Motor neuron (in vitro differentiated cells): ENCODE results near the gene LMO7. TPM values are rescaled to one million over a fixed set of nuclear protein-coding genes. Genes with fewer than 3 reads are reported as not detected.
"Not testable (repeated sequence)": the region's sequence is repeated elsewhere in the genome, so short reads cannot be mapped to it uniquely, and the experiment has no call there.

ENCODE experiments used
- ATAC-seq, 8 experiments: fragments of 200-7000 bp; cut with Tn5 transposase; replicated peaks in 6 of 8; 2 replicates each; pipeline ENCODE4 v1.8.0; 2021; ENCODE audit warnings: mild to moderate bottlenecking in 8 of 8, moderate library complexity in 8 of 8
- H3K27ac ChIP-seq, 2 donors: fragments of 250-450 bp; sonication (Bioruptor Pico); 2 replicates each; pipeline ENCODE4 v1.9.0; 2021; ENCODE audit warnings: antibody characterized with exemption in 2 of 2, mild to moderate bottlenecking in 2 of 2, moderate library complexity in 1 of 2
- H3K4me1 ChIP-seq, 2 donors: fragments of 250-450 bp; sonication (Bioruptor Pico); replicated peaks in 1 of 2; 2 replicates each; pipeline ENCODE4 v1.6.1; 2021; ENCODE audit warnings: antibody characterized with exemption in 2 of 2, mild to moderate bottlenecking in 2 of 2, moderate library complexity in 1 of 2
- H3K4me3 ChIP-seq, 5 donors: fragments of 250-450 bp; sonication (Bioruptor Pico); 2 replicates each; pipeline ENCODE4 v1.9.0; 2021; ENCODE audit warnings: antibody characterized with exemption in 5 of 5, mild to moderate bottlenecking in 5 of 5, moderate library complexity in 4 of 5
- WGBS, 10 experiments: fragments of 450-650 bp; shearing (Covaris generic); methylation state at CpG; one replicate each; pipeline ENCODE4 v1.0.0; 2022; 5-methylcytosine and 5-hydroxymethylcytosine counted together
- in situ Hi-C, 9 experiments: fragments of 400-800 bp; cut with MboI; loops; one replicate each; pipeline ENCODE4 v1.15.0; 2021; ENCODE audit warnings: low sequenced_read_pairs in 9 of 9, low pct_unique_long_range_greater_than_20kb in 2 of 9; ENCODE audit not compliant: unreplicated experiment in 9 of 9
- total RNA-seq, 8 experiments: library from RNA; unstranded; fragments of 300-600 nt; gene quantifications; 2 replicates each; pipeline versions ENCODE4 v1.2.3 to v1.2.4, GENCODE V29; 2022

Gene LMO7
- total RNA-seq, 8 experiments from 2014 or later, result 3.5 to 1,519 (median 32.1) TPM

- Histone ChIP-seq H3K27ac (no peak overlapping the region), H3K4me3 (no peak overlapping the region), H3K4me1 (no peaks in the 10 kb centered on the region)
- in situ Hi-C loops, result no loop called here
- no peak for ATAC-seq
- 71 to 100% (median 90%) methylated on average over 1 to 3 of the region's 3 CpGs for WGBS, 10 experiments
These were observed 140.4 kb downstream of the LMO7 start for GRCh38 chr13:75776550-75776949.

GRCh38 chr13:75779393-75779792 lies 143.3 kb downstream of the LMO7 start:
- no peaks in the 10 kb centered on the region for H3K4me1 ChIP-seq
- peak in 3 of 8 experiments; percentile 9 to 49 (median 29) for ATAC-seq
- 7 to 100% (median 90%) methylated on average over 1 to 3 of the region's 3 CpGs for WGBS, 10 experiments

GRCh38 chr13:75780103-75780502 lies 144.0 kb downstream of the LMO7 start:
- H3K4me1 ChIP-seq, in situ Hi-C loops, H3K27ac ChIP-seq, H3K4me3 ChIP-seq: not testable (repeated sequence)
- ATAC-seq, result peak in 3 of 8 experiments; percentile 16 to 32 (median 23)
- WGBS, 10 experiments, result 0 to 100% (median 86%) methylated on average over 1 to 5 of the region's 5 CpGs; no CpG with 5 or more reads in 1 of the 10 experiments

More at GRCh38 chr13:75779393-75779792, 143.3 kb downstream of the LMO7 start:
- Histone ChIP-seq H3K4me3 (no peak overlapping the region), H3K27ac (no peak overlapping the region)
- in situ Hi-C loops, result no loop called here

GRCh38 chr13:75782985-75783384 lies 146.9 kb downstream of the LMO7 start:
- in situ Hi-C loops, result no loop called here
- Histone ChIP-seq H3K4me1 (no peaks in the 10 kb centered on the region), H3K4me3 (no peak overlapping the region), H3K27ac (no peak overlapping the region)
- peak in 1 of 8 experiments; percentile 61 for ATAC-seq
- WGBS, 10 experiments, result 0 to 100% (median 0%) methylated on average over 1 of the region's 1 CpG; no CpG with 5 or more reads in 3 of the 10 experiments

- WGBS, 10 experiments, result 0 to 93% (median 48%) methylated on average over 2 to 3 of the region's 3 CpGs; no CpG with 5 or more reads in 4 of the 10 experiments
- Histone ChIP-seq H3K4me1 (no peaks in the 10 kb centered on the region), H3K4me3 (no peak overlapping the region), H3K27ac (no peak overlapping the region)
- ATAC-seq, result peak in 1 of 8 experiments; percentile 3
- in situ Hi-C loops, result no loop called here
These were observed 147.9 kb downstream of the LMO7 start for GRCh38 chr13:75784003-75784402.

GRCh38 chr13:75785130-75785529 lies 149.0 kb downstream of the LMO7 start:
- Histone ChIP-seq H3K4me1 (no peaks in the 10 kb centered on the region), H3K27ac (no peak overlapping the region), H3K4me3 (no peak overlapping the region)
- ATAC-seq, result no peak
- in situ Hi-C loops, result no loop called here

- Histone ChIP-seq H3K4me1 (no peaks in the 10 kb centered on the region), H3K27ac (no peak overlapping the region), H3K4me3 (no peak overlapping the region)
- ATAC-seq, result no peak
- in situ Hi-C loops, result no loop called here
- 0 to 94% (median 85%) methylated on average over 1 to 7 of the region's 7 CpGs; no CpG with 5 or more reads in 1 of the 10 experiments for WGBS, 10 experiments
These were observed 151.3 kb downstream of the LMO7 start for GRCh38 chr13:75787249-75787928.

- H3K4me3 ChIP-seq, result no peak overlapping the region
- H3K27ac ChIP-seq, result no peak overlapping the region
- no peaks in the 10 kb centered on the region for H3K4me1 ChIP-seq
- 0 to 100% (median 83%) methylated on average over 1 to 3 of the region's 3 CpGs; no CpG with 5 or more reads in 1 of the 10 experiments for WGBS, 10 experiments
- ATAC-seq, result peak in 3 of 8 experiments; percentile 72 to 77 (median 74)
- in situ Hi-C loops, result no loop called here
These were observed 152.4 kb downstream of the LMO7 start for GRCh38 chr13:75788481-75788981.

GRCh38 chr13:75789451-75790197 lies 153.5 kb downstream of the LMO7 start:
- H3K27ac ChIP-seq, result no peak overlapping the region
- 0 to 100% (median 51%) methylated on average over 3 to 9 of the region's 9 CpGs; no CpG with 5 or more reads in 2 of the 10 experiments for WGBS, 10 experiments
- H3K4me1 ChIP-seq, result no peaks in the 10 kb centered on the region
- H3K4me3 ChIP-seq, result no peak overlapping the region
- peak in 3 of 8 experiments; percentile 4 to 58 (median 9) for ATAC-seq
- in situ Hi-C loops, result no loop called here

GRCh38 chr13:75790198-75790970 lies 154.3 kb downstream of the LMO7 start:
- no peak overlapping the region for H3K27ac ChIP-seq
- WGBS, 10 experiments, result 23 to 100% (median 89%) methylated on average over 3 to 4 of the region's 4 CpGs; no CpG with 5 or more reads in 5 of the 10 experiments
- no peak for ATAC-seq
- H3K4me3 ChIP-seq, result no peak overlapping the region
- no peaks in the 10 kb centered on the region for H3K4me1 ChIP-seq
- in situ Hi-C loops, result no loop called here

- H3K27ac ChIP-seq, result no peak overlapping the region
- WGBS, 10 experiments, result 0 to 72% (median 50%) methylated on average over 1 to 3 of the region's 3 CpGs; no CpG with 5 or more reads in 2 of the 10 experiments
- H3K4me3 ChIP-seq, result no peak overlapping the region
- H3K4me1 ChIP-seq, result no peaks in the 10 kb centered on the region
- in situ Hi-C loops, result no loop called here
- peak in 3 of 8 experiments; percentile 41 to 96 (median 61) for ATAC-seq
These were observed 156.5 kb downstream of the LMO7 start for GRCh38 chr13:75792526-75793187.

- H3K27ac ChIP-seq, in situ Hi-C loops, ATAC-seq, H3K4me3 ChIP-seq, H3K4me1 ChIP-seq: not testable (repeated sequence)
- WGBS, 10 experiments, result 67 to 100% (median 81%) methylated on average over 1 to 8 of the region's 9 CpGs; no CpG with 5 or more reads in 5 of the 10 experiments
These were observed 157.0 kb downstream of the LMO7 start for GRCh38 chr13:75793188-75793567.
